GM20000 (cell line): Measurements from ENCODE around the gene GNG2.

ENCODE experiments used
- DNase-seq: peaks from one replicate; pipeline ENCODE4 v3.0.0; 2012; ENCODE audit warnings: low spot score
- CTCF ChIP-seq: IDR thresholded peaks from 2 replicates; pipeline ENCODE4 v1.5.1; 2012; ENCODE audit warnings: mild to moderate bottlenecking, control low read depth; ENCODE audit errors: extremely low read depth, missing control alignments

The GNG2 gene

GRCh38 chr14:52018970-52019369, 158.6 kb downstream of the GNG2 start:
- TF ChIP-seq CTCF: no peak
- DNase-seq: no peak
